Tibial nerve (tissue), 4 donors: ENCODE measurements around the gene ZNF662.

ENCODE experiments used
- CTCF ChIP-seq, 5 experiments: fragments of 200-600 bp in 3 of 5; fragments of 450-650 bp in 2 of 5; sonication (generic) in 3 of 5; IDR thresholded peaks; one replicate each; pipeline ENCODE4 v1.5.1; 2016 to 2019; ENCODE audit warnings: antibody characterized with exemption in 5 of 5, mild to moderate bottlenecking in 3 of 5, moderate library complexity in 2 of 5
- EP300 ChIP-seq, 2 donors: sonication (generic); formaldehyde crosslinking; IDR thresholded peaks; one replicate each; pipeline ENCODE4 v1.6.1; 2017; ENCODE audit warnings: antibody characterized with exemption in 2 of 2, mild to moderate bottlenecking in 1 of 2
- POLR2A ChIP-seq, 2 donors: fragments of 450-650 bp; IDR thresholded peaks; one replicate each; pipeline ENCODE4 v1.6.1; 2017; ENCODE audit warnings: antibody characterized with exemption in 2 of 2, mild to moderate bottlenecking in 2 of 2, moderate library complexity in 2 of 2

GRCh38 chr3:42934910-42935309, 29.0 kb downstream of the ZNF662 start:
- TF ChIP-seq CTCF (IDR thresholded peaks at IDR 0.05) = no peak
- TF ChIP-seq EP300 (IDR thresholded peaks at IDR 0.05) = no peak
- no peak for TF ChIP-seq POLR2A (IDR thresholded peaks at IDR 0.05)
